ENCODE measurements around the gene HERC2. TPM values are rescaled to one million over a fixed set of nuclear protein-coding genes. Genes with fewer than 3 reads are reported as not detected.
"Not testable (repeated sequence)": the region's sequence is repeated elsewhere in the genome, so short reads cannot be mapped to it uniquely, and the experiment has no call there.

HERC2 gene
- 10 to 100 TPM; 48.5 to 55.1 TPM for total RNA-seq
- polyA plus RNA-seq: 1 to 10 TPM; 3.4 to 9.4 TPM

DNA sequence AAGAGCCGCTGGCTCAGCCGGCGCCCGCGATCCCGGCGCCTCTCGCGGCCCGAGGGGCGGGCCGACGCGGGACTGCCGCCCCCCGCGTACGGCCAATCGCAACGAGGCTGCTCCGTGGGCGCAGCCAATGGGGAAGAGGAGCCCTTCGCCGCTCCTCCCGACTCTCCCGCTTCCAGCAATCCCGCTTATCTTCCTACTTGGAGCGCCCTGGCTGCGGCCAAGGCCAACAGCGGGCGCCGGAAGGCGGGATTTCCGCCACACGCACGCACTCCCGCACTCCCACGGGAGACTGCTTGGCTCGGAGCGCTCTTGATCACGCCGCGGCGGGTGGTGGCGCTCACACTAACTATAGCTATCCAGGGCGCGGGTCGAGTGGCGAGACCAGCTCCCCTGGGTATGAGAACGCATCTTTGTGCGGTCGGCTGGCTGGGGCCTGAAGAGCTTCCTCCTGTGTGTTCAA is at the start of gene HERC2:
HERC2 (minus strand) TSS at position 51 of the 460 bp plus-strand sequence. CDS start 746 bp downstream, outside the sequence.
- CTCF ChIA-PET (ENCODE audit: partially characterized antibody); H3K9me3 ChIP-seq (ENCODE audit: control insufficient read depth in 1 of 2, low read length in 2 of 2); H3K36me3 ChIP-seq (ENCODE audit: insufficient read depth, low read length); intact Hi-C loops (cut with micrococcal nuclease); H3K4me3 ChIP-seq (ENCODE audit: low read length in 2 of 2); H3K4me1 Mint-ChIP-seq; H3K9me3 Mint-ChIP-seq; DNase-seq; H3K27me3 Mint-ChIP-seq; H3K27me3 ChIP-seq (ENCODE audit: insufficient read depth, low read length); POLR2A ChIA-PET (ENCODE audit: partially characterized antibody); H3K4me1 ChIP-seq (ENCODE audit: insufficient read depth, low read length); H3K27ac ChIP-seq (ENCODE audit: low read depth, low read length): not testable (repeated sequence)
- Mint-ChIP-seq H3K4me3 (peak within 1 kb of the TSS; percentile 97 to 100 (median 98)), H3K36me3 (peaks cover 5 to 11% of the 10 kb centered on the region in 2 donors), H3K27ac (peak within 1 kb of the TSS; percentile 71 to 97 (median 90))

GRCh38 chr15:28365502-28365901 is 43.5 kb upstream of the HERC2 start:
- intact Hi-C loops (cut with micrococcal nuclease); H3K36me3 Mint-ChIP-seq; H3K9me3 ChIP-seq (ENCODE audit: control insufficient read depth in 1 of 2, low read length in 2 of 2); H3K36me3 ChIP-seq (ENCODE audit: insufficient read depth, low read length); H3K4me1 Mint-ChIP-seq; H3K27ac Mint-ChIP-seq; H3K27me3 Mint-ChIP-seq; H3K4me3 ChIP-seq (ENCODE audit: low read length in 2 of 2); CTCF ChIA-PET (ENCODE audit: partially characterized antibody); H3K27me3 ChIP-seq (ENCODE audit: insufficient read depth, low read length); H3K4me3 Mint-ChIP-seq; H3K27ac ChIP-seq (ENCODE audit: low read depth, low read length); POLR2A ChIA-PET (ENCODE audit: partially characterized antibody); H3K9me3 Mint-ChIP-seq; H3K4me1 ChIP-seq (ENCODE audit: insufficient read depth, low read length): not testable (repeated sequence)
- DNase-seq: peak in 1 of 5 donors; percentile 13

- H3K4me3 Mint-ChIP-seq; H3K4me1 Mint-ChIP-seq; H3K27me3 ChIP-seq (ENCODE audit: insufficient read depth, low read length); intact Hi-C loops (cut with micrococcal nuclease); H3K9me3 Mint-ChIP-seq; H3K4me3 ChIP-seq (ENCODE audit: low read length in 2 of 2); H3K36me3 ChIP-seq (ENCODE audit: insufficient read depth, low read length); H3K27ac Mint-ChIP-seq; H3K9me3 ChIP-seq (ENCODE audit: control insufficient read depth in 1 of 2, low read length in 2 of 2); H3K27me3 Mint-ChIP-seq; CTCF ChIA-PET (ENCODE audit: partially characterized antibody); H3K36me3 Mint-ChIP-seq; POLR2A ChIA-PET (ENCODE audit: partially characterized antibody); DNase-seq; H3K27ac ChIP-seq (ENCODE audit: low read depth, low read length); H3K4me1 ChIP-seq (ENCODE audit: insufficient read depth, low read length): not testable (repeated sequence)
Observed at GRCh38 chr15:28357984-28358383, 36.0 kb upstream of the HERC2 start, which contains the start of gene GOLGA6L24. Gene GOLGA6L24, minus strand, starts transcription at chr15:28358084. Its CDS starts 61 bp downstream, at chr15:28358023.

DNA sequence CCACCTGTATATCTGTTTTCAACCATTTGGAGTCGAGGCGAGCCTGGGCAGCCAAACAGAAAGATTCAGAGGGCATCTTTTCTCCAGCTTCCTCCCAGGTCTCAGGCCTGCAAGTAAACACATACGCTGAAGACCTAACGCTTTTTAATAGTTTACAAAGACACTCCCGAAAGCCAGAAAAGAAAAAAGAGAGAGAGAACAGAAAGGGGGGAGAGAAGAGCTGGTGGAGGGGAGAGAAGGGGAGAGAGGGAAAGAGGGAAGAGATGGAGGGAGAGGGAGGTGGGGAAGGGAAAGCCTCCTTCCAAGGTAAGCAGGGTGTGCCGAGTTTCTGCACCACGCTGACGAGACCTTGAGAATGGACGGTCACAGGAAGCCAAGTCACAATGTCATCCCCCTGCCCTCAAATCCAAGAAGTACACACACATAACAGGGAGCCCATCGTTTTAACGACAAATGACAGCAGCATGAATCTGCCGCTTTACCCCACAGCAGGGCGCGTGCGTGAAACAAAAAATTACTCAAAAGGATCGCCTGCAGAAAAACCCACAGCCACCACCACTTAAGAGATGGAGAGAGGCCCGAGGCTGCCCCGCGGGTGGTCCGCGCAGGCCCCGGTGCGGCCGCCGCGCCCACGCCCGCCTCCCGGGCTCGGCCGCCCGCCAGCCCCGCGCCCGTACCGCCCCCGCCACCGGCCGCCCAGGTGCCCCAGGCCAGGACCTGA is 461 bp downstream of the HERC2 start:
- H3K27ac ChIP-seq (ENCODE audit: low read depth, low read length); intact Hi-C loops (cut with micrococcal nuclease); H3K9me3 Mint-ChIP-seq; H3K4me1 ChIP-seq (ENCODE audit: insufficient read depth, low read length); H3K27me3 ChIP-seq (ENCODE audit: insufficient read depth, low read length); H3K27me3 Mint-ChIP-seq; H3K36me3 ChIP-seq (ENCODE audit: insufficient read depth, low read length); H3K4me3 ChIP-seq (ENCODE audit: low read length in 2 of 2); H3K9me3 ChIP-seq (ENCODE audit: control insufficient read depth in 1 of 2, low read length in 2 of 2); POLR2A ChIA-PET (ENCODE audit: partially characterized antibody); H3K4me1 Mint-ChIP-seq; CTCF ChIA-PET (ENCODE audit: partially characterized antibody): not testable (repeated sequence)
- Mint-ChIP-seq H3K36me3 (peaks cover 5 to 11% of the 10 kb centered on the region in 2 donors), H3K27ac (peak overlapping the region; percentile 71 to 97 (median 90)), H3K4me3 (peak overlapping the region; percentile 97 to 100 (median 98))
- peak in 4 of 5 donors; percentile 6 to 20 (median 8) for DNase-seq

GRCh38 chr15:28319725-28320124 is 2.3 kb downstream of the HERC2 start:
- H3K27ac Mint-ChIP-seq; H3K27me3 Mint-ChIP-seq; H3K36me3 ChIP-seq (ENCODE audit: insufficient read depth, low read length); H3K9me3 Mint-ChIP-seq; H3K27me3 ChIP-seq (ENCODE audit: insufficient read depth, low read length); H3K4me3 ChIP-seq (ENCODE audit: low read length in 2 of 2); H3K4me1 ChIP-seq (ENCODE audit: insufficient read depth, low read length); H3K27ac ChIP-seq (ENCODE audit: low read depth, low read length); POLR2A ChIA-PET (ENCODE audit: partially characterized antibody); intact Hi-C loops (cut with micrococcal nuclease); CTCF ChIA-PET (ENCODE audit: partially characterized antibody); H3K4me1 Mint-ChIP-seq; DNase-seq; H3K9me3 ChIP-seq (ENCODE audit: control insufficient read depth in 1 of 2, low read length in 2 of 2); H3K4me3 Mint-ChIP-seq: not testable (repeated sequence)
- peaks cover 10 to 22% of the 10 kb centered on the region in 2 donors for H3K36me3 Mint-ChIP-seq

DNA sequence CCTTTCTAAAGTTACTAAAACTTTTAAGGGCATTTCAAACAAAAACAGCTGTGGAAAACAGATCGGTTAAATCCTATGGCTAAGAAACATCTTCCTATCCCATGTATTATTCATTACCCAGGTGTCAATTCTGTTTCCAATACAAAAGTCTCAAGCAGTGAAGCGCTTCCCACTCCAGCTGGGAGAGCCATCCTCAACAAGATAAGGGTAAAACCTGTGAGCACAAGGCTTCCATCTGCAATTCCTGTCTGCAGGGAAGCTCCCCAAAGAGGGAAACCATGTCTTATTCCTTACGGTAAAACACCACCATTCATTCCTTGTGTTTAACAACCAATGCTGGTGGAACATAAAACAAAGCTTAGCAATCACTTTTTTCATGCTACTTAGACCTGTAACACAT is 3.2 kb downstream of the HERC2 start:
- H3K27me3 ChIP-seq (ENCODE audit: insufficient read depth, low read length); H3K9me3 ChIP-seq (ENCODE audit: control insufficient read depth in 1 of 2, low read length in 2 of 2); H3K4me3 Mint-ChIP-seq; H3K36me3 ChIP-seq (ENCODE audit: insufficient read depth, low read length); intact Hi-C loops (cut with micrococcal nuclease); DNase-seq; POLR2A ChIA-PET (ENCODE audit: partially characterized antibody); H3K4me1 ChIP-seq (ENCODE audit: insufficient read depth, low read length); H3K4me3 ChIP-seq (ENCODE audit: low read length in 2 of 2); H3K27me3 Mint-ChIP-seq; H3K27ac Mint-ChIP-seq; H3K27ac ChIP-seq (ENCODE audit: low read depth, low read length); H3K4me1 Mint-ChIP-seq; CTCF ChIA-PET (ENCODE audit: partially characterized antibody); H3K9me3 Mint-ChIP-seq: not testable (repeated sequence)
- H3K36me3 Mint-ChIP-seq: peaks cover 15 to 26% of the 10 kb centered on the region in 2 donors

DNA sequence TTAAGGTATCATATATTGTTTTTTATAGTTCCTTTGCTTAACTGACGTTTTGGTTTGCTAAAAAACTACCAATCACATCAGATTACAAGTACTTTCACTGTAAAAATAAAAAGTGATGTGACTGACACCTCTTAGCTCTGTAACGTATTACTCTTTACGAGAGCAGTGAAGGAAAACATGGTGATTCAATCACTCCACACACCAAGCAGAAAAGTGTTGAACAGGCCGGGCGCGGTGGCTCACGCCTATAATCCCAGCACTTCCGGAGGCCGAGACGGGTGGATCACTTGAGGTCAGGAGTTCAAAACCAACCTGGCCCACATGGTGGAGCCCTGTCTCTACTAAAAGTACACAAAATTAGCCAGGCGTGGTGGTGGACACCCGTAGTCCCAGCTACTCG is 3.9 kb downstream of the HERC2 start:
- DNase-seq; H3K27ac Mint-ChIP-seq; H3K4me3 ChIP-seq (ENCODE audit: low read length in 2 of 2); H3K4me1 Mint-ChIP-seq; H3K27ac ChIP-seq (ENCODE audit: low read depth, low read length); H3K27me3 Mint-ChIP-seq; H3K27me3 ChIP-seq (ENCODE audit: insufficient read depth, low read length); H3K9me3 Mint-ChIP-seq; H3K9me3 ChIP-seq (ENCODE audit: control insufficient read depth in 1 of 2, low read length in 2 of 2); H3K4me1 ChIP-seq (ENCODE audit: insufficient read depth, low read length); CTCF ChIA-PET (ENCODE audit: partially characterized antibody); intact Hi-C loops (cut with micrococcal nuclease); H3K4me3 Mint-ChIP-seq; H3K36me3 ChIP-seq (ENCODE audit: insufficient read depth, low read length); POLR2A ChIA-PET (ENCODE audit: partially characterized antibody): not testable (repeated sequence)
- peaks cover 18 to 28% of the 10 kb centered on the region in 2 donors for H3K36me3 Mint-ChIP-seq
